ENCODE measurements around the gene CCDC88A.
"Not testable (repeated sequence)": the region's sequence is repeated elsewhere in the genome, so short reads cannot be mapped to it uniquely, and the experiment has no call there.

CCDC88A gene

GRCh38 chr2:55452879-55453278 is 33.2 kb upstream of the CCDC88A start:
- no peak overlapping the region for H3K4me3 ChIP-seq (ENCODE audit: low read depth, low read length)
- TF ChIP-seq, protein P1, sequence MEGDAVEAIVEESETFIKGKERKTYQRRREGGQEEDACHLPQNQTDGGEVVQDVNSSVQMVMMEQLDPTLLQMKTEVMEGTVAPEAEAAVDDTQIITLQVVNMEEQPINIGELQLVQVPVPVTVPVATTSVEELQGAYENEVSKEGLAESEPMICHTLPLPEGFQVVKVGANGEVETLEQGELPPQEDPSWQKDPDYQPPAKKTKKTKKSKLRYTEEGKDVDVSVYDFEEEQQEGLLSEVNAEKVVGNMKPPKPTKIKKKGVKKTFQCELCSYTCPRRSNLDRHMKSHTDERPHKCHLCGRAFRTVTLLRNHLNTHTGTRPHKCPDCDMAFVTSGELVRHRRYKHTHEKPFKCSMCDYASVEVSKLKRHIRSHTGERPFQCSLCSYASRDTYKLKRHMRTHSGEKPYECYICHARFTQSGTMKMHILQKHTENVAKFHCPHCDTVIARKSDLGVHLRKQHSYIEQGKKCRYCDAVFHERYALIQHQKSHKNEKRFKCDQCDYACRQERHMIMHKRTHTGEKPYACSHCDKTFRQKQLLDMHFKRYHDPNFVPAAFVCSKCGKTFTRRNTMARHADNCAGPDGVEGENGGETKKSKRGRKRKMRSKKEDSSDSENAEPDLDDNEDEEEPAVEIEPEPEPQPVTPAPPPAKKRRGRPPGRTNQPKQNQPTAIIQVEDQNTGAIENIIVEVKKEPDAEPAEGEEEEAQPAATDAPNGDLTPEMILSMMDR (IDR thresholded peaks at IDR 0.05; ENCODE audit: borderline replicate concordance, insufficient read depth, low read depth, low read length): no peak

- TF ChIP-seq, protein P1 (IDR thresholded peaks at IDR 0.05; ENCODE audit: borderline replicate concordance, insufficient read depth, low read depth, low read length): no peak
- H3K4me3 ChIP-seq (ENCODE audit: low read depth, low read length): no peak overlapping the region
Measured at GRCh38 chr2:55451699-55452098, 32.0 kb upstream of the CCDC88A start.

- not testable (repeated sequence) for H3K4me3 ChIP-seq (ENCODE audit: low read depth, low read length)
Measured at GRCh38 chr2:55450014-55450413, 30.4 kb upstream of the CCDC88A start.

GRCh38 chr2:55442045-55442760 is 22.5 kb upstream of the CCDC88A start:
- not testable (repeated sequence) for H3K4me3 ChIP-seq (ENCODE audit: low read depth, low read length)

DNA sequence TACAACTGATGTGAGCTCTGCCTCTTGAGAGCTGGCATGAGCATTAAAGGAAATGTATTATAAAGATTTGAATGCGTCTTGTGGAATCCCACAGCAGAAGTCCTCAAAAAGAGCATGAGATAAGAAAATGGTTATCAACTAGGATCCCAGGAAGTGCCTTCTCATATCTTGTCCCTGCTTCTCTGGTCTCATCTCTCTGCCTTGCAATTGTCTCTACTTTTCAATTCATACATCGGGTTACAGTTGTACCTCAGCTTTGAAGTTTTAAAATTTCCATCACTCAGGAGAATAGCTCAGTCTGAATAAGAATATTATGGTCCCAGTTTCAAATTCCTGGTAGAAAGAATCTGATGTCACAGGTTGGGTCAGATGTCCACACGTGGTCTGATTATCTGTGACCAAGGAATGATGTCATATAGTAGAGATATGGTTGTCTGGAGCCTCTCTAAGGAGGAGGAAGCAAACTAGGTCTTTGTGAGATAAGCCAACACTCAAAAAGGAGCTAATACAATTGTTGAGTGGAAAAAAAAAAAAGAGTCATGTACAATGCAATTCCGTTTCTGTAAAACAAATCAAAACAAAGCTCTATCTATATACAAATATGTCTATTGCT is 21.7 kb upstream of the CCDC88A start:
- TF ChIP-seq, protein P1 (IDR thresholded peaks at IDR 0.05; ENCODE audit: borderline replicate concordance, insufficient read depth, low read depth, low read length): no peak
- H3K4me3 ChIP-seq (ENCODE audit: low read depth, low read length): no peak overlapping the region

DNA sequence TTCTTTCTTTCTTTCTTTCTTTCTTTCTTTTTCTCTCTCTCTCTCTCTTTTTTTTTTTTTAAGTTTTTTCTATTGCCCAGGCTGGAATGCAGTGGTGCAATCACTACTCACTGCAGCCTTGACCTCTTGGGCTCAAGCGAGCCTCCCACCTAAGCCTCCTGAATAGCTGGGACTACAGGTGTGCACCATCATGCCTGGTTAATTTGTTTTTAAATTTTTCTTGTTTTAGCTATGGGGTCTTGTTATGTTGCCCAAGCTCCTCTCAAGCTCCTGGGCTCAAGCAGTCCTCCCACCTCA is 19.4 kb upstream of the CCDC88A start:
- no peak overlapping the region for H3K4me3 ChIP-seq (ENCODE audit: low read depth, low read length)
- TF ChIP-seq, protein P1 (IDR thresholded peaks at IDR 0.05; ENCODE audit: borderline replicate concordance, insufficient read depth, low read depth, low read length): no peak

DNA sequence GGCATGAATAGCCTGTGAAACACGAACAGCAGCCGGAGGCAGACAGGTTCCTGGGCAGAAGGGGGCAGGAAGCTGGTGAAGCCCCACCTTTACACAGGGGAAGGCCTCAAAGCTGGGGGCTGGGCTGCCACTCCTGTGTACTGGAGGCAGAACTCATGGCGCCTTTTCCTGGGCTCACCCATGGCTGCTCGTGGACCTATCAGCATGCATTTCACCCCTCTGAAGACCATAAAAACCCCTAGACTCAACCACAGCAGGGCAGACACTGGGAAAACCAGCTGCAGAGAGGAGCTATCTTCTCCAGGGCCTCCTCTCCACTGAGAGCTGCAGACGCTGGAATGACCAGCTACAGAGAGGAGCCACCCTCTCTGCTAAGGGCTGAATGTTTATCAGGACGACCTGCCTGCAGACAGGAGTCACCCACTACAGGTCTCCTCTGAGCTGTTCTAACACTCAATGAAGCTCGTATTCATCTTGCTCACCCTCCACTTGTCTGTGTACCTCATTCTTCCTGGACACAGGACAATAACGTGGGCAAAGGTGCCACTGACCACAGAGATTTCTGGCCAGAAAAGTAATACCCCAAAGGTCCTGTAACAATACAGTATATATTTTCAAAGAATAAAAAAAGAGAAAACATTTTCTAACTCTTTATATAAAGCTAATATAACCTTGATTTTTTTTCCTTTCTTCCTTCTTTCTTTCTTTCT is 18.9 kb upstream of the CCDC88A start:
- TF ChIP-seq, protein P1 (IDR thresholded peaks at IDR 0.05; ENCODE audit: borderline replicate concordance, insufficient read depth, low read depth, low read length): no peak
- no peak overlapping the region for H3K4me3 ChIP-seq (ENCODE audit: low read depth, low read length)

Measured in GM12875 (cell line).